Retinal pigment epithelial cell (primary cell): ENCODE results near the gene PNPLA3.
A peak's percentile ranks its signal among the peaks of the same experiment; 100 is the strongest.

Source experiments
- DNase-seq: peaks from one replicate; pipeline ENCODE4 v3.0.0-alpha.2; 2010; ENCODE audit warnings: low read depth
- H3K4me3 ChIP-seq: 2 replicates; pipeline ENCODE4 v1.5.1; 2011; ENCODE audit warnings: mild to moderate bottlenecking, low read length, control low read depth, moderate library complexity
- CTCF ChIP-seq: conservative IDR thresholded peaks from 2 replicates; pipeline ENCODE4 v1.5.1; 2011; ENCODE audit warnings: low read depth, low read length, control low read depth, inconsistent platforms

The PNPLA3 gene

GRCh38 chr22:43885319-43885671, 38.3 kb upstream of the PNPLA3 start:
- TF ChIP-seq CTCF, result no peak
- H3K4me3 ChIP-seq, result no peak overlapping the region
- DNase-seq, result no peak

GRCh38 chr22:43885786-43886185, 37.8 kb upstream of the PNPLA3 start:
- no peak overlapping the region for H3K4me3 ChIP-seq
- no peak for TF ChIP-seq CTCF
- DNase-seq, result no peak

GRCh38 chr22:43886231-43886630, 37.4 kb upstream of the PNPLA3 start:
- DNase-seq, result no peak
- H3K4me3 ChIP-seq, result no peak overlapping the region
- TF ChIP-seq CTCF, result no peak

GRCh38 chr22:43887391-43887790, 36.2 kb upstream of the PNPLA3 start:
- no peak for DNase-seq
- TF ChIP-seq CTCF, result no peak
- H3K4me3 ChIP-seq, result no peak overlapping the region

- TF ChIP-seq CTCF, result no peak
- DNase-seq, result no peak
- no peak overlapping the region for H3K4me3 ChIP-seq
These were observed 34.9 kb upstream of the PNPLA3 start for GRCh38 chr22:43888740-43889139.

- no peak for TF ChIP-seq CTCF
- H3K4me3 ChIP-seq, result no peak overlapping the region
- no peak for DNase-seq
These were observed 34.3 kb upstream of the PNPLA3 start for GRCh38 chr22:43889201-43889859.

- no peak for DNase-seq
- no peak overlapping the region for H3K4me3 ChIP-seq
- TF ChIP-seq CTCF, result peak; percentile 20
These were observed 33.7 kb upstream of the PNPLA3 start for GRCh38 chr22:43889860-43890253.
